GM21381 (cell line): ENCODE measurements around the gene TMEM131L.

ENCODE experiments used
- ATAC-seq: cut with Tn5 transposase; IDR thresholded peaks from one replicate; pipeline ENCODE4 v1.9.1; 2021; ENCODE audit warnings: mild to moderate bottlenecking, moderate library complexity; ENCODE audit not compliant: unreplicated experiment

TMEM131L gene

GRCh38 chr4:153519687-153520086, 53.5 kb downstream of the TMEM131L start:
- ATAC-seq = no peak

DNA sequence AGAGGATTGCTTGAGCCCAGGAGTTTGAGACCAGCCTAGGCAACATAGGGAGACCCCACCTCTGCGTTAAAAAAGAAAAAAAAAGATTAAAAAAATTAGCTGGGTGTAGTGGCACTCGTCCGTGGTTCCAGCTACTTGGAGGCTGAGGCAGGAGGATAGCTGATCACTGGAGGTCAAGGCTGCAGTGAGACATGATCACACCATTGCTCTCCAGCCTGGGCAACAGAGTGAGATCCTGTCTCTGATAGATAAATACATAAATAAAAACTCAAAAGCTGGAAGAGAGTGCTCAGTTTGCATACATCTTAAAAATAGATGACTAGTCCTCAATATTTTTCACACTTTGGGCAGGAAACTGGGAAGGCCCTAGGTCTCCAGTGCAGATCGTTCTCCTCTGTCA, 54.1 kb downstream of the TMEM131L start:
- no peak for ATAC-seq

GRCh38 chr4:153520801-153521329, 54.7 kb downstream of the TMEM131L start:
- peak; percentile 32 for ATAC-seq

- peak; percentile 23 for ATAC-seq
Observed at GRCh38 chr4:153521478-153521877, 55.3 kb downstream of the TMEM131L start.

DNA sequence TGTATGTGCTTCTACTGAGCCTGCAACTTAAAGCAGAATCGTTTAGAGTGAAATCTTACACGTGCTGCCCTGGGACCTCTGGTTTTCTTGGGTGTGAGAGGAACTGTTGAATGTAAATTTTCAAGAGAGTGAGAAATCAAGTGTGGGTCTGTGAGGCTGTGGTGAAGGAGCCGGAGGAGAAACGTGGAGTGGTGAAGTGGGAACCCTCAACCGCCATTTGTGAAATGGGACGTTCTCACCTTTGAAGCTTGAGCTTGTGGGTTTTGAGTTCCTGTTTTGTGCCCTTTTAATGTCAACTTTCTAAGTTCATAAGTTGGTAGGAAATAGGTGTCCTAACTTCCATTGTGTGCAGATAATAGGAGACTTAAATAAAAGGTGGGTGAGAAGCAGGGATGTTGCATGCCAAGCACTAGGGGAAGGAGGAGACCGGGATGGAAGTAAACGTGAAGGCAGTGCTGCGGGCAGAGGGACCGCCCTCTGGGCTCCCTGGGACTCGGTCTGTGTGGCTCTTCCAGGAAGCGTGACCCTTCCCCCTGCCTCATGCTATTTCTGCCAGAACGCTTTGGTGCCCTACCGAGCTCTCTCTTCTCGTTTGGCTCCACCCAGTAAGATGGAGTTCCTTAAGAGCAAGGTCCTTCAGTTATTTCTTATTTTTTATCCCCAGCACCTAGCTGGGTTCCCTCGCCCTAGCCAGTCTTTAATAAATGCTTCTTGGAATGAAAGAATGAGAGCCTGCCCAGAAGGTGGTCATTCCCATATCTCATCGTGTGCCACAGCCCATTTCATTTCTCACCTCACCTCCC, 56.0 kb downstream of the TMEM131L start:
- peak; percentile 39 for ATAC-seq

DNA sequence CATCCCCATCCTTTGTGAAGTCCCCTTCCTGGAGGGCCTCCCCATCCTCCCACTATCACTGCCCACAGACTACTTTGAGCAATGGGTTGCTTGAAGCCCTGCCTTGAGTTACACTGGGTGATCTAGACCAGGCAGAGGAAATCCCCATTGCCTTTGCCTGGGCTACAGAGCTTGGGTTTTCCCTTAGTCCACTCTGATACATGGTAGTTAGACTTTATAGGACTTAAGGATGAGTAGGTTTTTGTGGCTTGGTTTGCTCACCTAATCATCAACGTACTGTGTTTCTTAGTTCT, 56.6 kb downstream of the TMEM131L start:
- ATAC-seq = peak; percentile 41

GRCh38 chr4:153523164-153523796, 57.1 kb downstream of the TMEM131L start:
- no peak for ATAC-seq

GRCh38 chr4:153523941-153524386, 57.8 kb downstream of the TMEM131L start:
- ATAC-seq = no peak

- ATAC-seq = no peak
Observed at GRCh38 chr4:153524682-153525081, 58.5 kb downstream of the TMEM131L start.

GRCh38 chr4:153527690-153528089, 61.5 kb downstream of the TMEM131L start:
- no peak for ATAC-seq

- ATAC-seq = peak; percentile 51
Observed at GRCh38 chr4:153528705-153529485, 62.7 kb downstream of the TMEM131L start.

DNA sequence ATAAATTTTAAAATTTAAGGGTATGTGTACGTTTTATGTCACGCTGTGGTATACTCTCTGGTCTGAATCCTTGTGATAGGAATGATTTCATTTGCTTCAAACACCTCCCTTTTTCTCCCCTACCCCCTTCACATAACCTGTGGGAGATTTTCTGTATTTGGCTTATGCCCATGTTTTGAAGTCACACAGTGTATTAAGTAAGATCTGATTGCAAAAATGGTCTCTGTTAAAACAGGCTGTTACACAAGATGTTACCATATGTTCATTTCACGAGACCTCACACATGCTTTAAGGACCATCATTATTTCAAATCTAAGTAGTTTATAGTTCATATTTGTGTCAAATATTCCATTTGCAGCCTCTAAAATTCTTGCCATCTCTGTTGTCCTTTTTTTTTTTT, 63.5 kb downstream of the TMEM131L start:
- ATAC-seq = peak; percentile 1

- ATAC-seq = no peak
Observed at GRCh38 chr4:153530284-153530999, 64.3 kb downstream of the TMEM131L start.

DNA sequence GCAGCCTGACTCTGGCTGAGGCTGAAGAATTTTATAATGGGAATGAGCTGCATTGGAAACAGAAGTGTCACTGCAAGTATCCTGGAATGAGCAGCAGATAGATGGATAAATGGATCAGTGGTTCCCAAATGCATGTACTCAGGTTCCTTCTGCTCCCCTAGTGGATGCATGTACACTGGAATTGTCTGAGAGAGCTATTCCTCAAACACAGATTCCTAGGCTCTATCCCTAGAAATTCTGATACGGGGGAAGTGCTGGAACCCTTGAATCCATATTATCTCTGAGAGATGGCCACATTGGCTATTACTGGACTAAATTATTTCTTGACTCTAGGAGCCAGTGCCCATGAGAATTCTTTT, 64.8 kb downstream of the TMEM131L start:
- ATAC-seq = no peak

- ATAC-seq = no peak
Observed at GRCh38 chr4:153531976-153532626, 65.9 kb downstream of the TMEM131L start.

GRCh38 chr4:153532636-153533035, 66.5 kb downstream of the TMEM131L start:
- ATAC-seq = no peak

DNA sequence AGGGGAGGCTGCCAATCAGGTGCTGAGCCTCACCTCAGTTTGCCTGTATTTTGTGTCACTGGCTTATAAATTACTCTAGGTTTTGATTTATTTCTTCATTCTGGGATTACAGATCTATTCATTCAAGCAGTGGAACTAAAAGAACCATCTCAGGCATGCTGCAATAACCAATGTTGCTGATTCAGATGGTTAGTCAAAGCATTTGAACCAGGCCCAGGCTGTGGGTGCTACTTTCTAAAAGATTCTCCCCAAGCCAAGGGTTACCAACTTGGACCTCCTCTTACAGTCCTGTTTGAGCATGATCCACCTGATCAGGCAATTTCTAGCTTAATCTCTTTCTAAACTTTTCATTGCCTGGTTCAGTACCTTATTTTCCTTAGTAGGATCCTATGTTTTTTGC, 67.2 kb downstream of the TMEM131L start:
- ATAC-seq = no peak

DNA sequence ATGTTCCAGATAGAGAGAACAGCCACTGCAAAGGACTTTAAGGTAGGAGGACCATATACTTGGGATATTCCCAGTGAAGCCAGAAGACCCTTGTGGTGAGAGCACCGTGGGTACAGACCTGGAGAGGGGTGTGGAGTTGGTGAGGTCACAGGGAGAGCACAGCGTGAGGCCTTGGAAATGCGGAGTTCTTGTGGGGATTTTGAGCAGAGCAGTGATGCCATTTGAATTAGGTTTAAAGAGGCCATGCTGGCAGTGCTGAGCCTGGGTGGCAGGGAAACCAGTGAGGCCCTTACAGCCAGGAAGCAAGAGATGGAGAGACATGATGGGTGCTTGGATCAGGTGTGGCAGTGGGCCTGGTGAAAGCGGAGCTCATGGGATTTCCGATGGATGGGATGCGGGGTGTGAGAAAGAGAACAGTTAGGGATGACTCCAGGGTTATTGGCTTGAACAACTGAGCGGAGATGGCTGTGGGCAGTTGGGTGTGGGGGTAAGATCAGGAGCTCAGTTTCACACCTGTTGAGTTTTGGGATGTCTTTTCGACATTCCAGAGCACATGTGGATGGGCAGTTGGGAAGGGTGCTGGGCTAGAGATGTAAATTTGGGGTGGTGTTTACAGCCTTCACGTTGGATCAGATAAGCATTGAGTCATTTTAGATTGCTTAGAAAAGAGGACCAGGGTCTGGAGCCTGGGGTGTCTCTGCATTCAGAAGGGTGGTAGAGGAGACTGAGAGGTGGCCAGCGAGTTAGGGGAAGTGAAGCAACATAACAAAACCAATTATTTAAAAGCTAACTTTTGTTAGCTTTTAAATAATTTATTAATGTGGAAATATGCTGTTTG, 68.9 kb downstream of the TMEM131L start:
- no peak for ATAC-seq

DNA sequence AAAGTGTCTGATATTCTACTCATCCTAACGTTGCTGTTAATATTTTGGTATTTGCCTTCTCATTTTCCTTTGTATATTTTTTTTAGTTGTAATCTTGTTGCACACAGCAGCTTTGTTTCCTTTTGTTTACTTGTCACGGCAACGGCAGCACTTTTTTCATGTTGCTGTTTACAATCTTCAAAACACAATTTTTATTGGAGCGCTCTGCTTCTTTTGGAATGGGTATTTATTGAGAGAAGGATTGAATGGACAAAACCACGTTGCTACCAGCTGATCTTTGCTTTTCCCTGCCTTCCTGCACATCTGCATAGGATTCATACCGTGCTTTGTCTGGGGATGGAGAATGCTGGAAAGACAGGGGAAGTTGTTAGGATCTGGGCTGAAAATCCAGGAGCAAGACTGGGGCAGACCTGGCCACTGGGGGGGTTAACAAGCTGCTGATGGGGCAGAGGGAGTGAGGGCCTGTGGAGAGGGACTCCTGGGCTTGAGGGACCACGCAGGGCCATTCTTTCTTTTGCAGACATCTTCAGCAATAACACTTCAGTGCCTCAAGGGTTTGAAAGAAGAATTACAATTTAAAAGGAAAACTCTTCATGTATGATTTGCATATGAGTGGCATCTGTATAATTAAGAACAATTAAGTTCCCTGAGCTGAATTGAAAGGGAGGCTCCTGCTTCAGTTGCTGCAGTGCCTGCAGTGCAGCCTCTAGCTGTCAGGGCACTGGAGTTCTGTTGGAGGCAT, 69.8 kb downstream of the TMEM131L start:
- ATAC-seq = no peak
